ENCODE results near the gene CCDC127.

- TF ChIP-seq, protein P1, sequence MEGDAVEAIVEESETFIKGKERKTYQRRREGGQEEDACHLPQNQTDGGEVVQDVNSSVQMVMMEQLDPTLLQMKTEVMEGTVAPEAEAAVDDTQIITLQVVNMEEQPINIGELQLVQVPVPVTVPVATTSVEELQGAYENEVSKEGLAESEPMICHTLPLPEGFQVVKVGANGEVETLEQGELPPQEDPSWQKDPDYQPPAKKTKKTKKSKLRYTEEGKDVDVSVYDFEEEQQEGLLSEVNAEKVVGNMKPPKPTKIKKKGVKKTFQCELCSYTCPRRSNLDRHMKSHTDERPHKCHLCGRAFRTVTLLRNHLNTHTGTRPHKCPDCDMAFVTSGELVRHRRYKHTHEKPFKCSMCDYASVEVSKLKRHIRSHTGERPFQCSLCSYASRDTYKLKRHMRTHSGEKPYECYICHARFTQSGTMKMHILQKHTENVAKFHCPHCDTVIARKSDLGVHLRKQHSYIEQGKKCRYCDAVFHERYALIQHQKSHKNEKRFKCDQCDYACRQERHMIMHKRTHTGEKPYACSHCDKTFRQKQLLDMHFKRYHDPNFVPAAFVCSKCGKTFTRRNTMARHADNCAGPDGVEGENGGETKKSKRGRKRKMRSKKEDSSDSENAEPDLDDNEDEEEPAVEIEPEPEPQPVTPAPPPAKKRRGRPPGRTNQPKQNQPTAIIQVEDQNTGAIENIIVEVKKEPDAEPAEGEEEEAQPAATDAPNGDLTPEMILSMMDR (IDR thresholded peaks at IDR 0.05), result no peak
- no peak for TF ChIP-seq POLR2A (IDR thresholded peaks at IDR 0.05)
These were observed 49.8 kb upstream of the CCDC127 start for GRCh38 chr5:267716-268115.
